Measurements from ENCODE around the gene NUP214. TPM values are rescaled to one million over a fixed set of nuclear protein-coding genes. Genes with fewer than 3 reads are reported as not detected.

NUP214 gene
- total RNA-seq, 3 donors from 2014 or later = 37.4 to 47.5 (median 40.0) TPM

GRCh38 chr9:131094015-131094414 is 31.4 kb upstream of the NUP214 start:
- Histone ChIP-seq H3K9me3 (no peaks in the 10 kb centered on the region), H3K27me3 (peaks cover 0 to 14% of the 10 kb centered on the region in 2 donors), H3K36me3 (no peaks in the 10 kb centered on the region), H3K4me3 (no peak overlapping the region), H3K4me1 (no peaks in the 10 kb centered on the region), H3K27ac (no peak overlapping the region)
- intact Hi-C loops (cut with DNase I; ENCODE audit: low total_unique reads) = no loop called here
- DNase-seq (ENCODE audit: low spot score in 2 of 2) = no peak
- TF ChIP-seq POLR2AphosphoS5 (IDR thresholded peaks at IDR 0.05) = no peak
- no peak for TF ChIP-seq POLR2A (IDR thresholded peaks at IDR 0.05)
- TF ChIP-seq CTCF (IDR thresholded peaks at IDR 0.05) = no peak

- peaks cover 0 to 14% of the 10 kb centered on the region in 2 donors for H3K27me3 ChIP-seq
- no peaks in the 10 kb centered on the region for H3K36me3 ChIP-seq
- no peak for DNase-seq (ENCODE audit: low spot score in 2 of 2)
- intact Hi-C loops (cut with DNase I; ENCODE audit: low total_unique reads) = no loop called here
- H3K4me1 ChIP-seq = no peaks in the 10 kb centered on the region
- H3K9me3 ChIP-seq = no peaks in the 10 kb centered on the region
- TF ChIP-seq POLR2A (IDR thresholded peaks at IDR 0.05) = no peak
- no peak overlapping the region for H3K4me3 ChIP-seq
- no peak overlapping the region for H3K27ac ChIP-seq
Observed at GRCh38 chr9:131094622-131095021, 30.8 kb upstream of the NUP214 start.

- H3K4me3 ChIP-seq = peak overlapping the region; percentile 55 to 82 (median 64)
- no peak overlapping the region for H3K27ac ChIP-seq
- no peaks in the 10 kb centered on the region for H3K36me3 ChIP-seq
- no peaks in the 10 kb centered on the region for H3K4me1 ChIP-seq
- H3K9me3 ChIP-seq = no peaks in the 10 kb centered on the region
- H3K27me3 ChIP-seq = peaks cover 0 to 14% of the 10 kb centered on the region in 2 donors
- intact Hi-C loops (cut with DNase I; ENCODE audit: low total_unique reads) = no loop called here
- no peak for DNase-seq (ENCODE audit: low spot score in 2 of 2)
- TF ChIP-seq CTCF (IDR thresholded peaks at IDR 0.05) = no peak
- TF ChIP-seq POLR2A (IDR thresholded peaks at IDR 0.05) = no peak
- TF ChIP-seq POLR2AphosphoS5 (IDR thresholded peaks at IDR 0.05) = no peak
Observed at GRCh38 chr9:131095666-131096268, 29.6 kb upstream of the NUP214 start.

- Histone ChIP-seq H3K36me3 (no peaks in the 10 kb centered on the region), H3K27me3 (peaks cover 0 to 14% of the 10 kb centered on the region in 2 donors), H3K4me3 (peak within 1 kb of the TSS; percentile 55 to 82 (median 64)), H3K27ac (peak within 1 kb of the TSS; percentile 26 to 45), H3K9me3 (no peaks in the 10 kb centered on the region), H3K4me1 (no peaks in the 10 kb centered on the region)
- TF ChIP-seq POLR2A (IDR thresholded peaks at IDR 0.05) (no peak), POLR2AphosphoS5 (IDR thresholded peaks at IDR 0.05) (no peak), CTCF (IDR thresholded peaks at IDR 0.05) (no peak)
- intact Hi-C loops (cut with DNase I; ENCODE audit: low total_unique reads) = no loop called here
- DNase-seq (ENCODE audit: low spot score in 2 of 2) = no peak
Observed at GRCh38 chr9:131096269-131097125, 28.9 kb upstream of the NUP214 start, which contains the start of gene AIF1L. AIF1L (plus strand) TSS chr9:131096531; CDS start chr9:131096630, 99 bp downstream.

GRCh38 chr9:131097126-131097947 is 28.0 kb upstream of the NUP214 start:
- Histone ChIP-seq H3K27me3 (peaks cover 0 to 14% of the 10 kb centered on the region in 2 donors), H3K4me1 (no peaks in the 10 kb centered on the region), H3K36me3 (no peaks in the 10 kb centered on the region), H3K27ac (peak overlapping the region in 1 of 2 donors; percentile 26), H3K9me3 (no peaks in the 10 kb centered on the region), H3K4me3 (peak overlapping the region; percentile 55 to 82 (median 64))
- intact Hi-C loops (cut with DNase I; ENCODE audit: low total_unique reads) = no loop called here
- TF ChIP-seq POLR2A (IDR thresholded peaks at IDR 0.05) = no peak
- TF ChIP-seq POLR2AphosphoS5 (IDR thresholded peaks at IDR 0.05) = no peak
- no peak for TF ChIP-seq CTCF (IDR thresholded peaks at IDR 0.05)
- DNase-seq (ENCODE audit: low spot score in 2 of 2) = no peak

All from breast epithelium (tissue), 4 donors.